ENCODE results near the gene CHD6.

Gene CHD6

GRCh38 chr20:41355192-41355591 lies 263.0 kb downstream of the CHD6 start:
- DNase-seq (ENCODE audit: low spot score) = no peak

- DNase-seq (ENCODE audit: low spot score) = no peak
These were observed 264.6 kb downstream of the CHD6 start for GRCh38 chr20:41353530-41353929.

GRCh38 chr20:41352666-41353065 lies 265.5 kb downstream of the CHD6 start:
- DNase-seq (ENCODE audit: low spot score) = no peak

GRCh38 chr20:41352106-41352505 lies 266.1 kb downstream of the CHD6 start:
- DNase-seq (ENCODE audit: low spot score) = no peak

Measured in pons (tissue), 1 donor.